ENCODE results near the gene CNRIP1.

DNA sequence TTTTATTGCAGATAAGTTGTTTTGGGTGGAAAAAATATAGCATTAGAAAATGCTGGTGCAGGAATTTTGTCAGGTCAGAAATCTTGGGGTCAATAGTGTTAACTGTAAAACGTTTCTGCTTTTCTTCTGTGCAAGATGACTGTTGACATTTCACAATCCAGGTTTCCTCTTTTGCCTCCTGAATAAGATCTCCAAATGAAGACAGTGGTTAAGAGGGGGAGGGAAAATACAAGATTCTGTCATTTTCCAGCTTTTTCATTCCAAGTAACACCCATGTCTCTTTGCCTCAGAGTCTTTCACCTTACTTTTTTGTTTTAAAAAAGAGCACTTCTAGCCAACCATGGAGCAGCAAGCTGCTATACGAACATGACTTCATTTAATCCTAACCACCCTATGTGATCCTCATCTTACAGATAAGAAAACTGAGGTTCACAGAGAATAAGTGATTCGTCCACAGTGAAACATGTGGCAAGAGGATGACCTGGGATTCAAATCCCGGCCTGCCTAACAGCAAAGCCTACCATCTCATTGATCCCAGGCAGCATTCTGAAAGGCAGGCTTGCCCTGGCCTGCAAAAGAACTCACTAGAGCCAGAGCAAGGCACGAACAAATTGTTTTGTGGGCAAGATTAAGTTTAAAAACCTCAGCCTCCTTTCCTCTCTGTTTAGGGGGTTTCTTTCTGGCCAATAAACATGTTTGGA, 48.4 kb upstream of the CNRIP1 start:
- TF ChIP-seq CSDC2 (CRISPR knock-in tag; IDR thresholded peaks at IDR 0.05) (no peak), PPARA (CRISPR knock-in tag; IDR thresholded peaks at IDR 0.05; ENCODE audit: borderline replicate concordance) (no peak), ZFP30 (CRISPR knock-in tag; IDR thresholded peaks at IDR 0.05) (no peak), ZNF70 (CRISPR knock-in tag; IDR thresholded peaks at IDR 0.05) (no peak), CSRNP3 (CRISPR knock-in tag; IDR thresholded peaks at IDR 0.05) (no peak)
- TF ChIP-seq, protein P1, sequence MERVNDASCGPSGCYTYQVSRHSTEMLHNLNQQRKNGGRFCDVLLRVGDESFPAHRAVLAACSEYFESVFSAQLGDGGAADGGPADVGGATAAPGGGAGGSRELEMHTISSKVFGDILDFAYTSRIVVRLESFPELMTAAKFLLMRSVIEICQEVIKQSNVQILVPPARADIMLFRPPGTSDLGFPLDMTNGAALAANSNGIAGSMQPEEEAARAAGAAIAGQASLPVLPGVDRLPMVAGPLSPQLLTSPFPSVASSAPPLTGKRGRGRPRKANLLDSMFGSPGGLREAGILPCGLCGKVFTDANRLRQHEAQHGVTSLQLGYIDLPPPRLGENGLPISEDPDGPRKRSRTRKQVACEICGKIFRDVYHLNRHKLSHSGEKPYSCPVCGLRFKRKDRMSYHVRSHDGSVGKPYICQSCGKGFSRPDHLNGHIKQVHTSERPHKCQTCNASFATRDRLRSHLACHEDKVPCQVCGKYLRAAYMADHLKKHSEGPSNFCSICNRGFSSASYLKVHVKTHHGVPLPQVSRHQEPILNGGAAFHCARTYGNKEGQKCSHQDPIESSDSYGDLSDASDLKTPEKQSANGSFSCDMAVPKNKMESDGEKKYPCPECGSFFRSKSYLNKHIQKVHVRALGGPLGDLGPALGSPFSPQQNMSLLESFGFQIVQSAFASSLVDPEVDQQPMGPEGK (CRISPR knock-in tag; IDR thresholded peaks at IDR 0.05; ENCODE audit: borderline replicate concordance): no peak
